ENCODE measurements around the gene IDI2. TPM values are rescaled to one million over a fixed set of nuclear protein-coding genes. Genes with fewer than 3 reads are reported as not detected.

IDI2 gene
- total RNA-seq, 2 donors from 2014 or later, result not detected

DNA sequence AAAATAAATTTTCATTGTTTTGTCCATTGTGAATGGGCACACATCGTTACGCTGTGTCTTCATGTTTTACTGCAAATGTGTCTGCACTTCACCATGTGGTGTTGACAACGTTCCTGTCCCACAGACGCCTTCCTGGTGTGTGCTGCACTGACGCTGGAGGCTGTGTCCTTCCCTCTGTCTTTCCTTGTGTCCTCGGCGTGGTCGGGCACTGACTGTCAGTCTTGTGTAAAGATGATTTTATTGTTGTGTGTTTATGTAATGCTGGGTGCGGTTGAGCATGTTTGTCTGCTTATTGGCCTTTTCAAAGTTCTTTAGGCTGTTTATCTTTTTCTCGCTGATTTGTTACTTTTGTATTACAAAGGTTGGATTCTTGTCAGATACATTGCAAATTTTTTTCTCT is 18.1 kb downstream of the IDI2 start:
- Histone ChIP-seq H3K4me3 (no peak overlapping the region), H3K9ac (ENCODE audit: low read depth in 2 of 2, low read length in 2 of 2) (no peak overlapping the region), H3K36me3 (peaks cover 19% of the 10 kb centered on the region), H3K27ac (no peak overlapping the region), H3K9me3 (no peaks in the 10 kb centered on the region), H3K27me3 (no peaks in the 10 kb centered on the region), H3K4me1 (no peaks in the 10 kb centered on the region)
- TF ChIP-seq, protein P1, sequence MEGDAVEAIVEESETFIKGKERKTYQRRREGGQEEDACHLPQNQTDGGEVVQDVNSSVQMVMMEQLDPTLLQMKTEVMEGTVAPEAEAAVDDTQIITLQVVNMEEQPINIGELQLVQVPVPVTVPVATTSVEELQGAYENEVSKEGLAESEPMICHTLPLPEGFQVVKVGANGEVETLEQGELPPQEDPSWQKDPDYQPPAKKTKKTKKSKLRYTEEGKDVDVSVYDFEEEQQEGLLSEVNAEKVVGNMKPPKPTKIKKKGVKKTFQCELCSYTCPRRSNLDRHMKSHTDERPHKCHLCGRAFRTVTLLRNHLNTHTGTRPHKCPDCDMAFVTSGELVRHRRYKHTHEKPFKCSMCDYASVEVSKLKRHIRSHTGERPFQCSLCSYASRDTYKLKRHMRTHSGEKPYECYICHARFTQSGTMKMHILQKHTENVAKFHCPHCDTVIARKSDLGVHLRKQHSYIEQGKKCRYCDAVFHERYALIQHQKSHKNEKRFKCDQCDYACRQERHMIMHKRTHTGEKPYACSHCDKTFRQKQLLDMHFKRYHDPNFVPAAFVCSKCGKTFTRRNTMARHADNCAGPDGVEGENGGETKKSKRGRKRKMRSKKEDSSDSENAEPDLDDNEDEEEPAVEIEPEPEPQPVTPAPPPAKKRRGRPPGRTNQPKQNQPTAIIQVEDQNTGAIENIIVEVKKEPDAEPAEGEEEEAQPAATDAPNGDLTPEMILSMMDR (IDR thresholded peaks at IDR 0.05), result no peak
- no peak for DNase-seq
- intact Hi-C loops (cut with DNase I), result no loop called here

GRCh38 chr10:1006573-1006972 is 19.1 kb downstream of the IDI2 start:
- H3K9ac ChIP-seq (ENCODE audit: low read depth in 2 of 2, low read length in 2 of 2), result no peak overlapping the region
- peaks cover 13% of the 10 kb centered on the region for H3K36me3 ChIP-seq
- intact Hi-C loops (cut with DNase I), result no loop called here
- no peaks in the 10 kb centered on the region for H3K9me3 ChIP-seq
- no peak for DNase-seq
- no peaks in the 10 kb centered on the region for H3K27me3 ChIP-seq
- TF ChIP-seq, protein P1 (IDR thresholded peaks at IDR 0.05), result no peak
- no peak overlapping the region for H3K4me3 ChIP-seq
- H3K27ac ChIP-seq, result no peak overlapping the region
- no peaks in the 10 kb centered on the region for H3K4me1 ChIP-seq

DNA sequence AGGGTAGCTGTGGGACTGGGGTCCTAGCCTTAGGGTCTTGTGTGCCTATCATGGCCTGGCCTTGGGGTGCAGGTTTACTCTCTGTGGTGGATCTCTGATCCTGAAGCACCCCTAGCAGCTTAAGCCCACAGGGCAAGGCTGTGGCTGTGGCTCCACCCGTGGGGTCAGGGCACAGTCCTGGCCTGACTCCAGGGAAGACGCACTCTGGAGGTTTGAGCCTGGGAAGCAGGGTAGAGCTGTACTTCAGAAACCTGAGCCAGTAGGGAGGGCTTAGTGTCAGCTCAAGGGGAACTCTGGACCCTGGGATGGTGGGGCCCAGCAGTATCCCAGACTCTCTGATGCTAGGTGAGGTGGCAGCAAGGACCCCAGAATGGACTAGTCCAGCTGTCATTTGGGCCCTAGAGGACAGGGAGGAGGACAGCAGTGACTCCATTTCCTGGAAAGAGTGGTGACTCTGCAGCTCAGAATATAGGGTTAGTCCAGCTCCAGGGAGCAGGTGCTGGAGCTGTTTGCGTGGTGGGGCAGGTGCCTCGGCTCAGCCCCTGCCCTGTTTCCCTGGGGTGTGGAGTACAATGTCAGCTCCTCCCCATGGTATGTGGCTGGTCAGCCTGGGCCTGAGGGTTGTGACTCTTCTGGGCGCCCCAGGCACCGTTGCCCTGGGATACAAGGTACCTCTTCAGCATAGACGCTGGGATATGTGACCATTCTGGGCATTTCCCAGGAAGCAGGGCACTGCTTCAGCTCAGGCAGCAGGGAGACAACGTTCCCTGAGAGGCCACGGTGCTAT is 21.6 kb downstream of the IDI2 start:
- Histone ChIP-seq H3K4me3 (no peak overlapping the region), H3K9ac (ENCODE audit: low read depth in 2 of 2, low read length in 2 of 2) (no peak overlapping the region), H3K27ac (no peak overlapping the region), H3K27me3 (no peaks in the 10 kb centered on the region), H3K36me3 (peaks cover 23% of the 10 kb centered on the region), H3K9me3 (no peaks in the 10 kb centered on the region), H3K4me1 (no peaks in the 10 kb centered on the region)
- no peak for DNase-seq
- intact Hi-C loops (cut with DNase I), result no loop called here
- TF ChIP-seq, protein P1 (IDR thresholded peaks at IDR 0.05), result no peak

DNA sequence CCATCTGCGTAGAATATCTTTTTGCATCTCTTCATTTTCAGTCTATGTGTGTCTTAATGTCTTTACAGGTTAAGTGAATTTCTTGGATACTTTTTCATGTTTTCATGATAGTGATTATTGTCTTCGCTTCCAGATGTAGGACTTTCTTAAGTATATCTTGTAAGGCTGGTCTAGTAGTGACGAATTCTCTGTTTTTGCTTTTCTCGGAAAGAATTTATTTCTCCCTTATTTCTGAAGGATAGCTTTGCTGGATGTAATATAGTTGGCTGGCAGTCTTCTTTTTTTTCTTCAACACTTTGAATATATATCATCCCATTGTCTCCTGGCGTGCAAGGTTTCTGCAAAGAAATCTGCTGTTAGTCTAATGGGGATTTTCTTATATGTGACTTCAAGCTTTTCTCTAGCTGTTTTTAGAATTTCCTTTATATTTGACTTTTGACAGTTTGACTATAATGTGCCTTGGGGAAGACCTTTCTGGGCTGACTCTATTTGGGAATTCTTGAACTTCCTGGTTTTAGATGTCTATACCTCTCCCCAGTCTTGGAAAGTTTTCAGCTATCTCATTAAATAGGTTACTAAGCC is 23.1 kb downstream of the IDI2 start:
- no peaks in the 10 kb centered on the region for H3K9me3 ChIP-seq
- no peak for DNase-seq
- H3K27me3 ChIP-seq, result no peaks in the 10 kb centered on the region
- intact Hi-C loops (cut with DNase I), result no loop called here
- no peak overlapping the region for H3K9ac ChIP-seq (ENCODE audit: low read depth in 2 of 2, low read length in 2 of 2)
- peaks cover 27% of the 10 kb centered on the region for H3K36me3 ChIP-seq
- H3K27ac ChIP-seq, result no peak overlapping the region
- TF ChIP-seq, protein P1 (IDR thresholded peaks at IDR 0.05), result no peak
- no peaks in the 10 kb centered on the region for H3K4me1 ChIP-seq
- H3K4me3 ChIP-seq, result no peak overlapping the region

GRCh38 chr10:997266-998022 is 28.2 kb downstream of the IDI2 start:
- no peaks in the 10 kb centered on the region for H3K9me3 ChIP-seq
- H3K27ac ChIP-seq, result no peak overlapping the region
- DNase-seq, result no peak
- H3K9ac ChIP-seq (ENCODE audit: low read depth in 2 of 2, low read length in 2 of 2), result no peak overlapping the region
- H3K4me3 ChIP-seq, result no peak overlapping the region
- H3K36me3 ChIP-seq, result peaks cover 32% of the 10 kb centered on the region
- H3K4me1 ChIP-seq, result no peaks in the 10 kb centered on the region
- no peaks in the 10 kb centered on the region for H3K27me3 ChIP-seq
- intact Hi-C loops (cut with DNase I), result no loop called here
- TF ChIP-seq, protein P1 (IDR thresholded peaks at IDR 0.05), result no peak

Data from colonic mucosa (tissue), 4 donors.